H9 (cell line): ENCODE results near the gene TMSB10. TPM values are rescaled to one million over a fixed set of nuclear protein-coding genes. Genes with fewer than 3 reads are reported as not detected.

Source experiments
- DNase-seq: peaks from one replicate; pipeline ENCODE4 v3.0.0-alpha.2; 2017
- H2AFZ ChIP-seq: one replicate; pipeline ENCODE4 v1.6.1; 2013; ENCODE audit warnings: mild to moderate bottlenecking, low read length, control low read depth, moderate library complexity
- H2AK5ac ChIP-seq: 2 replicates; pipeline ENCODE4 v1.6.1; 2013; ENCODE audit warnings: low read length, control low read depth, mixed read lengths; ENCODE audit not compliant: insufficient read length
- H2BK120ac ChIP-seq: one replicate; pipeline ENCODE4 v1.6.1; 2013; ENCODE audit warnings: low read depth, mild to moderate bottlenecking, low read length, control low read depth, inconsistent platforms; ENCODE audit not compliant: poor library complexity, severe bottlenecking
- H2BK12ac ChIP-seq: 2 replicates; pipeline ENCODE4 v1.6.1; 2013; ENCODE audit warnings: low read length, control low read depth, mixed read lengths, low read depth; ENCODE audit not compliant: insufficient read length
- H2BK15ac ChIP-seq: 2 replicates; pipeline ENCODE4 v1.6.1; 2013; ENCODE audit warnings: low read depth, low read length, control low read depth
- H2BK20ac ChIP-seq: one replicate; pipeline ENCODE4 v1.6.1; 2013; ENCODE audit warnings: low read depth, mild to moderate bottlenecking, low read length, control low read depth, inconsistent platforms; ENCODE audit not compliant: poor library complexity, severe bottlenecking
- H2BK5ac ChIP-seq: 2 replicates; pipeline ENCODE4 v1.6.1; 2013; ENCODE audit warnings: low read length, control low read depth, mixed read lengths; ENCODE audit not compliant: insufficient read length
- H3K14ac ChIP-seq: 2 replicates; pipeline ENCODE4 v1.6.1; 2013; ENCODE audit warnings: low read length, control low read depth; ENCODE audit not compliant: insufficient read depth
- H3K18ac ChIP-seq: 2 replicates; pipeline ENCODE4 v1.6.1; 2013; ENCODE audit warnings: low read depth, mild to moderate bottlenecking, mixed read lengths, low read length, control low read depth; ENCODE audit not compliant: insufficient read length
- H3K23ac ChIP-seq: 2 replicates; pipeline ENCODE4 v1.6.1; 2013; ENCODE audit warnings: low read length, control low read depth, mixed read lengths, low read depth; ENCODE audit not compliant: insufficient read length
- H3K23me2 ChIP-seq: 2 replicates; pipeline ENCODE4 v1.6.1; 2013; ENCODE audit warnings: low read depth, mild to moderate bottlenecking, mixed read lengths, low read length, control low read depth; ENCODE audit not compliant: insufficient read length, poor library complexity, severe bottlenecking
- H3K27ac ChIP-seq: 2 replicates; pipeline ENCODE4 v1.5.1; 2013; ENCODE audit warnings: low read length, control low read depth, mixed read lengths, low read depth; ENCODE audit not compliant: insufficient read length
- H3K27me3 ChIP-seq: 2 replicates; pipeline ENCODE4 v1.6.1; 2013; ENCODE audit warnings: low read length, control low read depth, inconsistent platforms; ENCODE audit not compliant: insufficient read depth
- H3K4ac ChIP-seq: 2 replicates; pipeline ENCODE4 v1.6.1; 2013; ENCODE audit warnings: low read depth, mild to moderate bottlenecking, control low read depth, inconsistent platforms, low read length, moderate library complexity
- H3K4me1 ChIP-seq: 2 replicates; pipeline ENCODE4 v1.6.1; 2013; ENCODE audit warnings: low read length, control low read depth, inconsistent platforms; ENCODE audit not compliant: insufficient read depth
- H3K4me2 ChIP-seq: 2 replicates; pipeline ENCODE4 v1.6.1; 2013; ENCODE audit warnings: low read length, control low read depth, mixed read lengths; ENCODE audit not compliant: insufficient read length, insufficient read depth
- H3K56ac ChIP-seq: 2 replicates; pipeline ENCODE4 v1.6.1; 2013; ENCODE audit warnings: low read depth, mild to moderate bottlenecking, mixed read lengths, low read length, control low read depth; ENCODE audit not compliant: insufficient read length
- H3K79me1 ChIP-seq: 2 replicates; pipeline ENCODE4 v1.6.1; 2013; ENCODE audit warnings: low read depth, mild to moderate bottlenecking, moderate library complexity, low read length, control low read depth, inconsistent platforms; ENCODE audit not compliant: insufficient read depth, poor library complexity, severe bottlenecking
- H3K79me2 ChIP-seq: 2 replicates; pipeline ENCODE4 v1.6.1; 2013; ENCODE audit warnings: low read length, control low read depth, inconsistent platforms; ENCODE audit not compliant: insufficient read depth
- H3K9ac ChIP-seq: 2 replicates; pipeline ENCODE4 v1.6.1; 2013; ENCODE audit warnings: low read length, control low read depth, mixed read lengths; ENCODE audit not compliant: insufficient read length; ENCODE audit errors: extremely low read depth
- H3K9me3 ChIP-seq: one replicate; pipeline ENCODE4 v1.6.1; 2013; ENCODE audit warnings: low read depth, low read length, inconsistent platforms; ENCODE audit not compliant: control insufficient read depth
- H3T11ph ChIP-seq: one replicate; pipeline ENCODE4 v1.6.1; 2013; ENCODE audit warnings: mild to moderate bottlenecking, low read length, control low read depth, inconsistent platforms
- H4K20me1 ChIP-seq: one replicate; pipeline ENCODE4 v1.6.1; 2013; ENCODE audit not compliant: control insufficient read depth, insufficient read length, insufficient read depth
- H4K5ac ChIP-seq: 2 replicates; pipeline ENCODE4 v1.6.1; 2013; ENCODE audit warnings: low read depth, mild to moderate bottlenecking, mixed read lengths, low read length, control low read depth; ENCODE audit not compliant: insufficient read length
- H4K8ac ChIP-seq: replicated peaks from 2 replicates; pipeline ENCODE4 v1.6.1; 2013; ENCODE audit warnings: low read length, control low read depth, mixed read lengths, low read depth; ENCODE audit not compliant: insufficient read length
- H4K91ac ChIP-seq: 2 replicates; pipeline ENCODE4 v1.6.1; 2013; ENCODE audit warnings: low read depth, mild to moderate bottlenecking, moderate library complexity, mixed read lengths, low read length, control low read depth; ENCODE audit not compliant: insufficient read length
- H3K27ac Mint-ChIP-seq, 3 experiments: 2 replicates in 2 of 3; 3 replicates in 1 of 3; pipeline ENCODE4 v1.8.0; 2020 to 2021; ENCODE audit warnings: mixed read lengths in 3 of 3, mild to moderate bottlenecking in 1 of 3, moderate library complexity in 1 of 3
- H3K27me3 Mint-ChIP-seq: 2 replicates; pipeline ENCODE4 v1.8.0; 2021; ENCODE audit warnings: low read depth, mild to moderate bottlenecking, moderate library complexity, mixed read lengths
- H3K36me3 Mint-ChIP-seq, 3 experiments: 2 replicates in 2 of 3; 3 replicates in 1 of 3; pipeline ENCODE4 v1.8.0; 2020 to 2021; ENCODE audit warnings: low read depth in 3 of 3, mixed read lengths in 3 of 3; ENCODE audit not compliant: insufficient read depth in 1 of 3
- H3K4me1 Mint-ChIP-seq, 2 experiments: 2 replicates each; pipeline ENCODE4 v1.8.0; 2020; ENCODE audit warnings: mixed read lengths in 2 of 2
- H3K4me3 Mint-ChIP-seq, 2 experiments: 2 replicates in 1 of 2; 3 replicates in 1 of 2; pipeline ENCODE4 v1.8.0; 2020 to 2021; ENCODE audit warnings: mild to moderate bottlenecking in 2 of 2, mixed read lengths in 2 of 2, moderate library complexity in 1 of 2
- H3K9me3 Mint-ChIP-seq, 2 experiments: 2 replicates in 1 of 2; 3 replicates in 1 of 2; pipeline ENCODE4 v1.8.0; 2020; ENCODE audit warnings: mild to moderate bottlenecking in 2 of 2, mixed read lengths in 2 of 2, moderate library complexity in 1 of 2
- WGBS: extraction: QIAGEN DNeasy Blood & Tissue Kit; methylation state at CpG from one replicate; pipeline ENCODE4 v1.1.7; 2013; ENCODE audit warnings: missing lambda C conversion rate, low lambda C conversion rate, mixed read lengths; ENCODE audit not compliant: insufficient read length; ENCODE audit errors: extremely low coverage; 5-methylcytosine and 5-hydroxymethylcytosine counted together
- total RNA-seq: library from RNA; stranded (reverse); gene quantifications from 2 replicates; pipeline ENCODE4 v1.2.1, GENCODE V29; 2021
- TF ChIP-seq, protein P1 (sequence below): fragments of 200-600 bp; sonication (generic); conservative IDR thresholded peaks from 3 replicates; pipeline ENCODE4 v1.8.0; 2021; ENCODE audit warnings: antibody characterized with exemption, mild to moderate bottlenecking

Gene TMSB10
- total RNA-seq, 1 experiment from 2014 or later = 755 TPM

DNA sequence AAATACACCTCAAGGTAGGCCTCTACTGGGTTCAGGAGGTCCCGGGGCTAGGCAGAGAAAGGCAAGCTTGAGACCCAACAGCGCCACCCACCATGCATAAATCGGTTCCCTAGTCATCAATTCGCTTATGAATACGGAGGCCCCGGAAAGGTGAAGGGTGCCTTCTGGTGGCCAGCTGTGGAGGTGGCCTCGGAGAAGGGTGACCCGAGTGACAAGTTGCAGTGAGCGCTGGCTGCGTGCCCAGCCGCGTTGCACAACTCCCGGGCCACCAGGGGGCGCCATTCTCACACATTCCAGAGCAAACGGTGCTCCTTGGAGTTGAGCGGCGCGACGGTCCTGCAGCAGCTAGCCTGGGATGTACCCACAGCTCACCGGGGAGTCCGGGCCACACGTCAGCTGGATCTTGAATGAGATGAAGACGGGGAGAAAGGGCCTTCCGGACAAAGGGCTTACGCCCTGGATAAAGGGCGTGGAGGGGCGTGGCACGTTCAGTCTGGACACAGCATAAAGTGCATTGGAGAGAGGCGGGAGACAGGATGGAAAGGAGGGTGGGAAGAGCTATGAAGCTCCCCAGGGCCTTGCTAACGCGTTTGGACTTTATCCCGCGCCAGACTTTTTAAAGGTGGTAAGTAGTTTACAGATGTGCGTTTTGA, 20.4 kb downstream of the TMSB10 start:
- H3K27ac Mint-ChIP-seq = peak overlapping the region in 1 of 3 experiments; percentile 46; a peak in 1 of 7 replicates
- Histone ChIP-seq H2BK5ac (no peak overlapping the region), H2AFZ (no peak overlapping the region), H3K4ac (no peak overlapping the region), H3K18ac (no peak overlapping the region), H3K23ac (no peak overlapping the region), H3K4me1 (no peaks in the 10 kb centered on the region), H3K23me2 (peaks cover 5% of the 10 kb centered on the region), H4K8ac (no peak overlapping the region), H3T11ph (no peak overlapping the region), H3K14ac (no peak overlapping the region), H3K9ac (no peak overlapping the region), H3K56ac (no peak overlapping the region), H3K79me1 (no peaks in the 10 kb centered on the region), H3K79me2 (no peaks in the 10 kb centered on the region), H3K27ac (no peak overlapping the region), H2BK12ac (no peak overlapping the region), H2BK120ac (no peak overlapping the region), H4K91ac (no peak overlapping the region), H3K4me2 (peak overlapping the region; percentile 47), H4K20me1 (no peaks in the 10 kb centered on the region), H2AK5ac (no peak overlapping the region), H3K27me3 (no peaks in the 10 kb centered on the region), H3K9me3 (no peaks in the 10 kb centered on the region), H2BK15ac (no peak overlapping the region), H2BK20ac (no peak overlapping the region), H4K5ac (no peak overlapping the region)
- H3K9me3 Mint-ChIP-seq = no peaks in the 10 kb centered on the region; a peak in 1 of 5 replicates
- TF ChIP-seq, protein P1, sequence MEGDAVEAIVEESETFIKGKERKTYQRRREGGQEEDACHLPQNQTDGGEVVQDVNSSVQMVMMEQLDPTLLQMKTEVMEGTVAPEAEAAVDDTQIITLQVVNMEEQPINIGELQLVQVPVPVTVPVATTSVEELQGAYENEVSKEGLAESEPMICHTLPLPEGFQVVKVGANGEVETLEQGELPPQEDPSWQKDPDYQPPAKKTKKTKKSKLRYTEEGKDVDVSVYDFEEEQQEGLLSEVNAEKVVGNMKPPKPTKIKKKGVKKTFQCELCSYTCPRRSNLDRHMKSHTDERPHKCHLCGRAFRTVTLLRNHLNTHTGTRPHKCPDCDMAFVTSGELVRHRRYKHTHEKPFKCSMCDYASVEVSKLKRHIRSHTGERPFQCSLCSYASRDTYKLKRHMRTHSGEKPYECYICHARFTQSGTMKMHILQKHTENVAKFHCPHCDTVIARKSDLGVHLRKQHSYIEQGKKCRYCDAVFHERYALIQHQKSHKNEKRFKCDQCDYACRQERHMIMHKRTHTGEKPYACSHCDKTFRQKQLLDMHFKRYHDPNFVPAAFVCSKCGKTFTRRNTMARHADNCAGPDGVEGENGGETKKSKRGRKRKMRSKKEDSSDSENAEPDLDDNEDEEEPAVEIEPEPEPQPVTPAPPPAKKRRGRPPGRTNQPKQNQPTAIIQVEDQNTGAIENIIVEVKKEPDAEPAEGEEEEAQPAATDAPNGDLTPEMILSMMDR = peak; percentile 100
- WGBS = no CpG with 5 or more reads among the region's 34 CpGs
- peaks cover 12% of the 10 kb centered on the region for H3K27me3 Mint-ChIP-seq
- H3K4me3 Mint-ChIP-seq = peak overlapping the region; percentile 51 to 71
- H3K4me1 Mint-ChIP-seq = peaks cover 20 to 24% of the 10 kb centered on the region in 2 experiments
- no peaks in the 10 kb centered on the region for H3K36me3 Mint-ChIP-seq
- peak; percentile 99 for DNase-seq
